Hepatocyte (in vitro differentiated cells): ENCODE measurements around the gene SYT7.

Source experiments
- CTCF ChIP-seq: fragments of 200-600 bp; sonication (generic); IDR thresholded peaks from 2 replicates; pipeline ENCODE4 v1.5.1; 2016; ENCODE audit warnings: antibody characterized with exemption, mild to moderate bottlenecking; ENCODE audit not compliant: poor library complexity
- EZH2 ChIP-seq: fragments of 200-600 bp; sonication (generic); IDR thresholded peaks from 2 replicates; pipeline ENCODE4 v1.6.1; 2016; ENCODE audit warnings: antibody characterized with exemption, mild to moderate bottlenecking, borderline replicate concordance
- EZH2phosphoT487 ChIP-seq: fragments of 200-600 bp; sonication (generic); IDR thresholded peaks from one replicate; pipeline ENCODE4 v1.6.1; 2018; ENCODE audit warnings: antibody characterized with exemption, mild to moderate bottlenecking, low read depth, moderate library complexity; ENCODE audit not compliant: unreplicated experiment, severe bottlenecking

GRCh38 chr11:61587951-61588727 lies 7.3 kb upstream of the SYT7 start:
- TF ChIP-seq CTCF (peak; percentile 19), EZH2phosphoT487 (no peak), EZH2 (no peak)
